ENCODE data around the gene S100A7A. TPM values are rescaled to one million over a fixed set of nuclear protein-coding genes. Genes with fewer than 3 reads are reported as not detected.

The S100A7A gene
- total and polyA plus RNA-seq, 2 of the 13 experiments (the other 11 are each of a cell fraction or from before 2014, with no cell fraction given) = not detected

DNA sequence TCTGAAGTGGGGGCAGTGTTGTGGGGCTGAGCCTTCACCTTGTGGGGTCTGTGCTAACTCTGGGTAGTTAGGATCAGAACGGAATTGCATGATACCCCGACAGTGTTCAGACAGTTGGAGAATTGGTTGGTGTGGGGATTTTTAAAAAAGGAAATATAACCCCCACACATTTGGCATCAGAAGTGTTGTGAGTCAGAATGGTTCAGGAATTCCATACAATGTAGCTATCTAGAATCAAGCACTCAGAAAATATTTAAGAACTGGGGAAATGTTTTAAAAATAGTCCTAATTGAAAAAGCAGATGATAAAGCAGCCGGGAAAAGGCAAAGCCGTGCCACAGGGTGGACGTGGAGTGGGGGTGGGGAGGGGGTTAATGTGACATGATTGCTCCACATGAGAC lies 50.6 kb downstream of the S100A7A start:
- BruUV-seq (replicated peaks) = no TSS peak
- no peaks in the 10 kb centered on the region for H4K20me1 ChIP-seq (ENCODE audit: insufficient read depth, low read length)
- 28% methylated on average over 5 of the region's 5 CpGs for WGBS (ENCODE audit: low lambda C conversion rate)
- DNase-seq (ENCODE audit: low spot score) = no peak
- ATAC-seq = no peak
- intact Hi-C loops (cut with micrococcal nuclease; ENCODE audit: unreplicated experiment) = no loop called here
- H3K4me3 ChIP-seq (replicated peaks in 1 of 3; ENCODE audit: insufficient read depth in 1 of 3, low read depth in 2 of 3, low read length in 3 of 3) = no peak overlapping the region
- no peak overlapping the region for H3K4me2 ChIP-seq (ENCODE audit: low read depth, low read length)
- FAIRE-seq = no peak
- no peak for TF ChIP-seq FOXC1 (CRISPR knock-in tag; IDR thresholded peaks at IDR 0.05; ENCODE audit: borderline replicate concordance)
- no peaks in the 10 kb centered on the region for H3K36me3 ChIP-seq (replicated peaks in 1 of 2; ENCODE audit: control insufficient read depth in 1 of 2, insufficient read depth in 2 of 2, low read length in 2 of 2)
- in situ Hi-C loops (cut with HindIII; ENCODE audit: extremely low pct_ligation_motif_present, low pct_unique_long_range_greater_than_20kb) = no loop called here
- H3K9ac ChIP-seq (ENCODE audit: insufficient read depth, low read depth, low read length) = no peak overlapping the region
- peaks cover under 1% of the 10 kb centered on the region; the same call in 1 of the 2 replicates for H3K9me3 ChIP-seq (ENCODE audit: low read length)
- ChIA-PET CTCF (ENCODE audit: low intra/inter-chr PET ratio, low total read pairs) (interaction anchor here (2.0 kb wide), 1 partner anchor 28 kb away, joined by 16 read pairs; no protein-coding TSS in a partner anchor), POLR2A (no interaction called here)
- no peak overlapping the region for H2AFZ ChIP-seq (ENCODE audit: low read length)
- no peaks in the 10 kb centered on the region for H3K4me1 ChIP-seq (ENCODE audit: insufficient read depth, low read length)
- no peaks in the 10 kb centered on the region for H3K79me2 ChIP-seq (ENCODE audit: insufficient read depth, low read length)
- H3K27me3 ChIP-seq (ENCODE audit: control insufficient read depth in 1 of 2, insufficient read depth in 2 of 2, low read length in 2 of 2) = peaks cover 0 to 6% of the 10 kb centered on the region in 2 experiments; a peak in 1 of 5 replicates
- H3K27ac ChIP-seq (ENCODE audit: extremely low read length, insufficient read depth, low read length) = no peak overlapping the region

DNA sequence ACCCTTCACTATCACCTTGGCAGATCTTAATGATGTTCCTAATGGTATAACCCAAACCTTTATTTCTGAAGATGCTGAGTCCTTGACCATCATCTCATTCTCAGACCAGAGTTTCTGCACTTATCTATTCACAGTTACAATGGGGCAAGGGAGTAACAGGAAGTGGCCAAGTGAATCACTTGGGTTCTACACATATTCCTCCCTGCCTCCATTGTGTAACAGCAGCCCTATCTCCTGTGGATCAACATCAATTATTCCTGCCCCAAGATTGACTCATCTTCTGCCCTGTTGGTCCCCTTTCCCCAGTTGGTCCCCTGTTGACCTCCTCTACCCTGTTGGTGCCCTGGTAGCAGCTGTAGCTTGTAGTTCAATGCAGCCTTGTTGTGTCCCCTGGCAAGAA lies 54.4 kb downstream of the S100A7A start:
- Histone ChIP-seq H3K4me3 (replicated peaks in 1 of 3; ENCODE audit: insufficient read depth in 1 of 3, low read depth in 2 of 3, low read length in 3 of 3) (no peak overlapping the region), H4K20me1 (ENCODE audit: insufficient read depth, low read length) (no peaks in the 10 kb centered on the region), H3K4me1 (ENCODE audit: insufficient read depth, low read length) (no peaks in the 10 kb centered on the region), H3K9me3 (ENCODE audit: low read length) (peaks cover 12% of the 10 kb centered on the region; the same call in 1 of the 2 replicates), H3K27ac (ENCODE audit: extremely low read length, insufficient read depth, low read length) (no peak overlapping the region), H3K27me3 (ENCODE audit: control insufficient read depth in 1 of 2, insufficient read depth in 2 of 2, low read length in 2 of 2) (peaks cover 0 to 3% of the 10 kb centered on the region in 2 experiments; a peak in 1 of 5 replicates), H3K9ac (ENCODE audit: insufficient read depth, low read depth, low read length) (no peak overlapping the region), H3K4me2 (ENCODE audit: low read depth, low read length) (no peak overlapping the region), H3K79me2 (ENCODE audit: insufficient read depth, low read length) (no peaks in the 10 kb centered on the region), H2AFZ (ENCODE audit: low read length) (no peak overlapping the region), H3K36me3 (replicated peaks in 1 of 2; ENCODE audit: control insufficient read depth in 1 of 2, insufficient read depth in 2 of 2, low read length in 2 of 2) (no peaks in the 10 kb centered on the region)
- ATAC-seq (no peak), FAIRE-seq (no peak), DNase-seq (ENCODE audit: low spot score) (no peak)
- BruUV-seq (replicated peaks) = no TSS peak
- ChIA-PET POLR2A (no interaction called here), CTCF (ENCODE audit: low intra/inter-chr PET ratio, low total read pairs) (no interaction called here)
- intact Hi-C loops (cut with micrococcal nuclease; ENCODE audit: unreplicated experiment) (no loop called here), in situ Hi-C loops (cut with HindIII; ENCODE audit: extremely low pct_ligation_motif_present, low pct_unique_long_range_greater_than_20kb) (no loop called here)
- TF ChIP-seq ZFP1 (CRISPR knock-in tag; IDR thresholded peaks at IDR 0.05) = no peak
- TF ChIP-seq, protein P1, sequence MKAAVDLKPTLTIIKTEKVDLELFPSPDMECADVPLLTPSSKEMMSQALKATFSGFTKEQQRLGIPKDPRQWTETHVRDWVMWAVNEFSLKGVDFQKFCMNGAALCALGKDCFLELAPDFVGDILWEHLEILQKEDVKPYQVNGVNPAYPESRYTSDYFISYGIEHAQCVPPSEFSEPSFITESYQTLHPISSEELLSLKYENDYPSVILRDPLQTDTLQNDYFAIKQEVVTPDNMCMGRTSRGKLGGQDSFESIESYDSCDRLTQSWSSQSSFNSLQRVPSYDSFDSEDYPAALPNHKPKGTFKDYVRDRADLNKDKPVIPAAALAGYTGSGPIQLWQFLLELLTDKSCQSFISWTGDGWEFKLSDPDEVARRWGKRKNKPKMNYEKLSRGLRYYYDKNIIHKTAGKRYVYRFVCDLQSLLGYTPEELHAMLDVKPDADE (CRISPR knock-in tag; IDR thresholded peaks at IDR 0.05) = no peak

Small RNAs within 50 kb of the gene (small RNA-seq; reads per million reads assigned to genes)
- gene S100A15A (ENCODE audit: insufficient read depth in 2 of 3, insufficient read length in 3 of 3, low read depth in 2 of 3, low replicate concordance in 1 of 3) = 0 reads per million in 3 experiments

Other genes starting within 250 kb of the S100A7A start
- gene LELP1, start 213.1 kb upstream of the S100A7A start, total RNA-seq (2016; rRNA removed; fragmentation: Illumina TruSeq; extraction: Trizol) = not detected in 2 replicates
- not detected in 2 replicates for gene LELP1, start 213.1 kb upstream of the S100A7A start, polyA plus RNA-seq (2011; rRNA removed)
- gene PRR9, start 198.9 kb upstream of the S100A7A start, total RNA-seq (2016; rRNA removed; fragmentation: Illumina TruSeq; extraction: Trizol) = not detected in 2 replicates
- gene PRR9, start 198.9 kb upstream of the S100A7A start, polyA plus RNA-seq (2011; rRNA removed) = not detected in 2 replicates
- not detected in 2 replicates for gene LORICRIN, start 156.8 kb upstream of the S100A7A start, total RNA-seq (2016; rRNA removed; fragmentation: Illumina TruSeq; extraction: Trizol)
- not detected in 2 replicates for gene LORICRIN, start 156.8 kb upstream of the S100A7A start, polyA plus RNA-seq (2011; rRNA removed)
- not detected in 2 replicates for gene PGLYRP3, start 103.6 kb upstream of the S100A7A start, total RNA-seq (2016; rRNA removed; fragmentation: Illumina TruSeq; extraction: Trizol)
- not detected in 2 replicates for gene PGLYRP3, start 103.6 kb upstream of the S100A7A start, polyA plus RNA-seq (2011; rRNA removed)
- gene PGLYRP4, start 67.7 kb upstream of the S100A7A start, total RNA-seq (2016; rRNA removed; fragmentation: Illumina TruSeq; extraction: Trizol) = not detected in 2 replicates
- not detected in 2 replicates for gene PGLYRP4, start 67.7 kb upstream of the S100A7A start, polyA plus RNA-seq (2011; rRNA removed)
- gene S100A9, start 58.7 kb upstream of the S100A7A start, total RNA-seq (2016; rRNA removed; fragmentation: Illumina TruSeq; extraction: Trizol) = 0.31 and 1.1 TPM in 2 replicates
- 0.61 and 0.69 TPM in 2 replicates for gene S100A9, start 58.7 kb upstream of the S100A7A start, polyA plus RNA-seq (2011; rRNA removed)
- not detected in 2 replicates for gene S100A12, start 40.9 kb upstream of the S100A7A start, total RNA-seq (2016; rRNA removed; fragmentation: Illumina TruSeq; extraction: Trizol)
- not detected in 2 replicates for gene S100A12, start 40.9 kb upstream of the S100A7A start, polyA plus RNA-seq (2011; rRNA removed)
- not detected in 2 replicates for gene S100A8, start 25.4 kb upstream of the S100A7A start, total RNA-seq (2016; rRNA removed; fragmentation: Illumina TruSeq; extraction: Trizol)
- not detected in 2 replicates for gene S100A8, start 25.4 kb upstream of the S100A7A start, polyA plus RNA-seq (2011; rRNA removed)
- gene S100A7, start 44.1 kb downstream of the S100A7A start, total RNA-seq (2016; rRNA removed; fragmentation: Illumina TruSeq; extraction: Trizol) = not detected in 2 replicates
- gene S100A7, start 44.1 kb downstream of the S100A7A start, polyA plus RNA-seq (2011; rRNA removed) = not detected in 2 replicates
- gene S100A6, start 119.5 kb downstream of the S100A7A start, total RNA-seq (2016; rRNA removed; fragmentation: Illumina TruSeq; extraction: Trizol) = 85.0 and 87.3 TPM in 2 replicates
- 72.9 and 82.2 TPM in 2 replicates for gene S100A6, start 119.5 kb downstream of the S100A7A start, polyA plus RNA-seq (2011; rRNA removed)
- not detected in 2 replicates for gene S100A5, start 124.4 kb downstream of the S100A7A start, total RNA-seq (2016; rRNA removed; fragmentation: Illumina TruSeq; extraction: Trizol)
- not detected in 2 replicates for gene S100A5, start 124.4 kb downstream of the S100A7A start, polyA plus RNA-seq (2011; rRNA removed)
- 20.2 and 24.5 TPM in 2 replicates for gene S100A4, start 129.3 kb downstream of the S100A7A start, total RNA-seq (2016; rRNA removed; fragmentation: Illumina TruSeq; extraction: Trizol)
- gene S100A4, start 129.3 kb downstream of the S100A7A start, polyA plus RNA-seq (2011; rRNA removed) = 9.6 and 12.9 TPM in 2 replicates
- 2.5 and 2.8 TPM in 2 replicates for gene S100A3, start 132.7 kb downstream of the S100A7A start, total RNA-seq (2016; rRNA removed; fragmentation: Illumina TruSeq; extraction: Trizol)
- 3.6 and 4.5 TPM in 2 replicates for gene S100A3, start 132.7 kb downstream of the S100A7A start, polyA plus RNA-seq (2011; rRNA removed)
- 1.2 and 1.4 TPM in 2 replicates for gene S100A2, start 149.3 kb downstream of the S100A7A start, total RNA-seq (2016; rRNA removed; fragmentation: Illumina TruSeq; extraction: Trizol)
- gene S100A2, start 149.3 kb downstream of the S100A7A start, polyA plus RNA-seq (2011; rRNA removed) = 1.2 and 1.4 TPM in 2 replicates
- 46.0 and 51.2 TPM in 2 replicates for gene S100A16, start 196.6 kb downstream of the S100A7A start, total RNA-seq (2016; rRNA removed; fragmentation: Illumina TruSeq; extraction: Trizol)
- 195 and 203 TPM in 2 replicates for gene S100A16, start 196.6 kb downstream of the S100A7A start, polyA plus RNA-seq (2011; rRNA removed)
- 1.4 and 2.0 TPM in 2 replicates for gene S100A14, start 199.8 kb downstream of the S100A7A start, total RNA-seq (2016; rRNA removed; fragmentation: Illumina TruSeq; extraction: Trizol)
- gene S100A14, start 199.8 kb downstream of the S100A7A start, polyA plus RNA-seq (2011; rRNA removed) = 7.7 and 10.8 TPM in 2 replicates
- 89.5 and 115 TPM in 2 replicates for gene S100A13, start 211.0 kb downstream of the S100A7A start, total RNA-seq (2016; rRNA removed; fragmentation: Illumina TruSeq; extraction: Trizol)
- 172 TPM in 2 replicates for gene S100A13, start 211.0 kb downstream of the S100A7A start, polyA plus RNA-seq (2011; rRNA removed)
- gene S100A1, start 211.9 kb downstream of the S100A7A start, total RNA-seq (2016; rRNA removed; fragmentation: Illumina TruSeq; extraction: Trizol) = 120 and 151 TPM in 2 replicates
- gene S100A1, start 211.9 kb downstream of the S100A7A start, polyA plus RNA-seq (2011; rRNA removed) = 238 and 251 TPM in 2 replicates
- 35.4 and 38.0 TPM in 2 replicates for gene CHTOP, start 217.5 kb downstream of the S100A7A start, total RNA-seq (2016; rRNA removed; fragmentation: Illumina TruSeq; extraction: Trizol)
- 47.1 and 51.9 TPM in 2 replicates for gene CHTOP, start 217.5 kb downstream of the S100A7A start, polyA plus RNA-seq (2011; rRNA removed)
- 25.7 and 34.3 TPM in 2 replicates for gene SNAPIN, start 242.2 kb downstream of the S100A7A start, total RNA-seq (2016; rRNA removed; fragmentation: Illumina TruSeq; extraction: Trizol)
- gene SNAPIN, start 242.2 kb downstream of the S100A7A start, polyA plus RNA-seq (2011; rRNA removed) = 21.7 and 23.9 TPM in 2 replicates